ENCODE results near the gene ODAD3.
"Not testable (repeated sequence)": the region's sequence is repeated elsewhere in the genome, so short reads cannot be mapped to it uniquely, and the experiment has no call there.

Gene ODAD3

DNA sequence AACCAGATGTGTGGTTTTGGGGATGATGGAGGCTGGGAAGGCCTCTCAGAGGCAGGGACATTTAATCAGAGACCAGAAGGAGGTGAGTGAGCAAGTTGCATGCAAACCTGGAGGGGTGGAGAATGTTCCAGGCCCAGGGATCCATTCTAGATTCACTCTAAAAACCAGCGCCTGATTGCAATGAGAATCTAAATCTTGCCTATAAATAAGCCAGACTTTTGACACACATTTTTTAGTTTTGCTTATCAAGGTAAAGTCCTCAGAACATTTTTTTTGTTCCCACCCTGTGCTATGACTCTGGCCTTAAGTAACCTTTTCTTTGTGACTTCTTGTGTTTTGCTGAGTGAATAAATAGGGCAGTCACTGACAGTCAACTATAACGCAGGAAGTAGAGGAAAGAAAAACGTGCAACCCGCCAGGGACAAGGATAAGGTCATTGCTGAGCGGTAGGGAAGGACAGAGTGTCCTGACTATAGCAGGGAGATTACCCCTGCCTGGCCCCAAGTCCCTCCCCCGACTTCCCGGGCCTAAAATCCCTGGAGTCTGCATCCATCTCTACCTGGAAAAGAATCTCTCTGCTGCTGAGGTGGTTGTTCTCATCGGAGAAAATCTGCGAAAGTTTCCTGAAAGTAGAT lies 30.2 kb downstream of the ODAD3 start:
- no peak for DNase-seq (ENCODE audit: low read depth)

DNA sequence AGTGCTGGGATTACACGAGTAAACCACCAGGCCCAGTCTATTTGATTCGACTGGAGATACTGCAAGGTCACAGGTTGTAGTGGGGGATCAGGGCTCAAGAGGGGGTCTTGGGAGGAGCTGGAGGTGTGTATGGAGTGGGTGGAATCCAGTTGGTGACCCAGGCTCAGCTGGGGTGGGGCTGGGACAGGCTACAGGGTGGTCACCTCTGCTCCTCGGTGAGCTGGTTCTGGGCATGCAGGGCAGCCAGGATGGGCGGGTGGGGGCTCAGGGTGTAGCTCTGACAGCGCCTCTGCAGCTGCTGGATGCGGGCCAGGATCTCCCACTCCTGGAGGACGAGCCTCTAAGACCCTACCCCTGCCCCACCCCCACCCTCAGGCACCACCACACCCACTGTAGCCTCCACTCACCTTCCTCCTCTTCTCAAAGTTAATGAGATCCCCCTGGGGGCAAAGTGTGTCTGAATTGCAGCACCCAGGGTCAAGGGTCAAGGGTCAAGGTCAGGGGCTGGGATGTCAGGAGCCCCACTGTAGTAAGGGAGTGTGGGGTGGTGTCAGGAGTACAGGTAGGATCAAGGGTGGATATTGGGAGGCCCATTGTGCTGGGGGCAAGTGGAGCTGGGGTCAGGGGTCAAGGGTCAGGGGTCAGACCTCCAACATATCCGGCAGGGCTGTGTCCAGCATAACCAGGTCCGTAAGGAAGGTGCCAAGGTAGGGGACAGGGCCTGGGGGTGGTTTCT lies 32.9 kb downstream of the ODAD3 start:
- DNase-seq (ENCODE audit: low read depth), result no peak

DNA sequence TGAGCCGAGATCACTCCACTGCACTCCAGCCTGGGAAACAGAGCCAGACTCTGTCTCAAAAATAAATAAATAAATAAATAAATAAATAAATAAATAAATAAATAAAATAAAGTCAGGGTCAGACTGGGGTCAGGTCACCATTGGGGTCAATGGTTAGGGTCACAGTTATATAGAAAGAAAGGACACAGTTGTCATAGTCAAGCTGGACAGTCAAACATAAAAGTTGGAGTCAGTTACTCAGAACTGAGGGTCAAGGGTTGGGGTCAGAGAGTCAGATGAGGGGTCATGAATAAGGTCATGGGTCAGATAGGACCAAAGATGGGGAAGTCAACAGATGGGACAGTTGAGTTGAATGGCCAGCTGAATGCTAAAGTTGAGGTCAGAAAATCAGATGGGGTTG lies 34.1 kb downstream of the ODAD3 start:
- no peak for DNase-seq (ENCODE audit: low read depth)

GRCh38 chr19:11399667-11400066 lies 35.3 kb downstream of the ODAD3 start:
- no peak for DNase-seq (ENCODE audit: low read depth)

DNA sequence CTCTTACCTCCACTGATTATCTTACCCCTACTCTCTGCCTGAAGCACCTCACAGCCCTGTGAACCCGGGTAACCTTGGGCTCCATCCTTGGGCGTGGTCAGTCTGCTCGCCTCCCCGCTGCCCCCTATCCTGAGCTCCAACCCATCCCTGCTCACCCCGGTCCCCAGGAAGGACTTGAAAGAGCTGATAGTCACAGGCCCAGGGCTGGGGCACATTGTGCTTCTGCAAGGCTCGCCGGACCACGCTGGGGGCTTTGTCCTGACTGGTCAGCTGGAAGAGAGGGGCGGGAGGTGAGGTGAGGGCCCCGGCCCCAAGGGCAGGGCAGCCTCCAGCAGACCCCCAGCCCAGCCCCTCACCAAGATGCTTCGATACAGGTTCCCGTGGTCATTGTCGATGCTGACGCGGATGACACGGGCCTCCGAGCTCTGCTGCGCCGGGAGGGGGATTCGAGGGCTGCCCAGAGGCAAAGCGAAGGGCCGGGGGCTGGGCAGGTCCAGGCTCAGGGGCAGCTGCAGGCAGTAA lies 37.8 kb downstream of the ODAD3 start:
- DNase-seq (ENCODE audit: low read depth), result no peak

- DNase-seq (ENCODE audit: low read depth), result no peak
These were observed 43.8 kb downstream of the ODAD3 start for GRCh38 chr19:11390933-11391680.

DNA sequence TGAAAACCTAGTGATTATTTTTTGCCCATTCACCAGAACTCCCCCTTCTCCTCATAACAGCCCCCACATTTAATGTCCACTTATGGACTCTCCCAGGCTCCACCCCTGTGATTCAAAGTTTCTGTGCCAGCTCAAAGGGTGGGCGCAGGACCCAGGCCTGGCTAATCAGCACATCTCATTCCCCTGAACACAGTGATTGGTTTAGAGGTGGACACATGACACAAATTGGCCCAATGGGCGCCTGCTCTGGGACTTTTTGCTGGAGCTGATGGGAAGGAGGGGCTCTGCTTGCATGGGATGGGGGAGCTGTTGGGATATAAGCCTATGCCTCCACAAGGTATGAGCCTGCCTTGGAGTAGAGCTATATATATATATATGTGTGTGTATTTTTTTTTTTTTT lies 44.6 kb downstream of the ODAD3 start:
- DNase-seq (ENCODE audit: low read depth), result no peak

- DNase-seq (ENCODE audit: low read depth), result no peak
These were observed 47.5 kb downstream of the ODAD3 start for GRCh38 chr19:11387162-11388034.

GRCh38 chr19:11384778-11385129 lies 50.2 kb downstream of the ODAD3 start:
- DNase-seq (ENCODE audit: low read depth), result no peak

DNA sequence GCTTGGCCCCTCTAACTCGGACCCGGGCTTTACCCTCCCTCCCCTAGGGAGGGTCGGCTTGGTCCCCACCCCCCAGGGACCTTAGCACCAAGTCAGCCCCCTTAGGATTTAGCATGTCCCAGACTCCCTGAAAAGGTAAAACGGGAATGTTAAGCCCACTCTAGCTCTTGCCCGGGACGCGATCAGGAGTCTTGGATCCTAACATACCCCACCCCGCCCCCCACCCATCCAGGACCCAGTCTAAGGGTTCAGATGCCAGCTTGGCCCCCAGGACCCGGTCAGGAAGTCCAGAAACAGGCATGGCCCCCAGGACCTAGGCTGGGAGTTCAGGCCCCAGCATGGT lies 51.2 kb downstream of the ODAD3 start:
- DNase-seq (ENCODE audit: low read depth), result no peak

- no peak for DNase-seq (ENCODE audit: low read depth)
These were observed 51.8 kb downstream of the ODAD3 start for GRCh38 chr19:11382898-11383705.

GRCh38 chr19:11380653-11381537 lies 54.0 kb downstream of the ODAD3 start:
- peak; percentile 93 for DNase-seq (ENCODE audit: low read depth)

- DNase-seq (ENCODE audit: low read depth), result no peak
These were observed 55.0 kb downstream of the ODAD3 start for GRCh38 chr19:11379857-11380350.

DNA sequence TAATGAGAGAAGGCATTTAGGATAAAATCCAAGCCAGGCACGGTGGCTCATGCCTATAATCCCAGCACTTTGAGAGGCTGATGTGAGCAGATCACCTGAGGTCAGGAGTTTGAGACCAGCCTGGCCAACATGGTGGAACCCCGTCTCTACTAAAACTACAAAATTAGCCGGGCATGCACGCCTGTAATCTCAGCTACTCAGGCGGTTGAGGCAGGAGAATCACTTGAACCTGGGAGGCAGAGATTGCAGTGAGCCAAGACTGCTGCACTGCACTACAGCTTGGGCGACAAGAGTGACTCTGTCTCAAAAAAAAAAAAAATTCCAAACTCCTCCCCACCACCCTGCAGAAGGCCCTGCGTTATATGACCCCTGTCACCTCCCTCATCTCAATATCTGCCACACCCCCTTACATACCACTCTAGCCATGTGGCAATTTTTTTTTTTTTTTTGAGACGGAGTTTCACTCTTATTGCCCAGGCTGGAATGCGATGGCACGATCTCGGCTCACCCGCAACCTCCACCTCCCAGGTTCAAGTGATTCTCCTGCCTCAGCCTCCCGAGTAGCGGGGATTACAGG lies 55.6 kb downstream of the ODAD3 start:
- DNase-seq (ENCODE audit: low read depth), result not testable (repeated sequence)

DNA sequence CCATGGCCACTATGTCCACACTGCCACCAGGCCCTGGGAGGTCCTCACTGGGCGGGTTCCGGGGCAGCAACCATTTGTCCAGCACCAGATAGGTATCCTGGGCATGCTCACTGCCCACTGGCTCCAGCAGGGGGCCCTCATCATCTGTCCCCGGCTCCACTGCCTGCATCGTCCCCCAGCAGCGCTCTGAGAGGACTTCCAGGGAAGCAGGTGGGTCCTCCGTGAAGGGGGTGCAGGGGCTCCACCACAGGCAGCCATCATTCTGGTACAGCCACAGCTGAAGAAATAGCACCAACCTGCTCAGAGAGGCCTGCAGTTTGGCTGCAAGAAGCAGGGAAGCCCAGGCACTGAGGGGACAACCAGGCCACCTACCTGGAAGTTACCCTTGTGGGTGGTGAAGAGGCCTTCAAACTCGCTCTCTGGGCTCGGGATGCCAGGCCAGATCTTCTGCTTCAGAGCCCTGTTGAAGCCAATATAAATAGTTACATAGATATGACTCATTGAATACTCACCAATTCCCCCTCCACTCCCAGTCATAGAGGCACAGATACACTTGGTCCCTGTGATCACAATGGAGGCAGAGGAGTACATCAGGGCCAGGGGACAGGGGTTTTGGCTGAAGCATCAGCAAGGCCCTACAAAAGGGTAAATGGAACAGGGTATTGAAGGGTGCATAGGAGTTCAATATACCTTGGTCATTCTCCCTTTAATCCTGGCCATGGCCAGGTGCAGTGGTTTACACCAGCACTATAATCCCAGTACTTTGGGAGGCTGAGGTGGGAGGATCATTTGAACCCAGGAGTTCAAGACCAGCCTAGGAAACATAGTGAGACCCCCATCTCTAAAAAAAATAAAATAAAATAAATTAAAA lies 56.4 kb downstream of the ODAD3 start:
- no peak for DNase-seq (ENCODE audit: low read depth)

DNA sequence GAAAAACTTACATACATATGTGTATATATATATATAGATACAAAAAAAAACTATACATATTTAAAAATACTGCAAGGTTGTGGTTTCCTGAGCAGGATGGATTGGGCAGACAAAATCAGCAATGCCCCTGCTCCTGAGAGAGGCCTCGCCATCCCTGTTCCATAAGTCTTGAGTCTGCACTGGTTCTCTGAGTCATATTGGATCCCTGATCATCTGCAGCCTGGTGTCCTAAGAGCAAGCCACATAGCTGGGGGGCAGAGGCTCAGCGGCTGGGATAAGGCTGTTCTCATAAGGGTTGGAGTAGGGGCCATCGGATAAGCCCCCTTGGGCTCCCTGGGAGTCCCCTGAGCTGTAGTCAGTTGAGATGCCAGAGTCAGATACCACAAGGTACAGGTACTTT lies 57.2 kb downstream of the ODAD3 start:
- DNase-seq (ENCODE audit: low read depth), result no peak

DNA sequence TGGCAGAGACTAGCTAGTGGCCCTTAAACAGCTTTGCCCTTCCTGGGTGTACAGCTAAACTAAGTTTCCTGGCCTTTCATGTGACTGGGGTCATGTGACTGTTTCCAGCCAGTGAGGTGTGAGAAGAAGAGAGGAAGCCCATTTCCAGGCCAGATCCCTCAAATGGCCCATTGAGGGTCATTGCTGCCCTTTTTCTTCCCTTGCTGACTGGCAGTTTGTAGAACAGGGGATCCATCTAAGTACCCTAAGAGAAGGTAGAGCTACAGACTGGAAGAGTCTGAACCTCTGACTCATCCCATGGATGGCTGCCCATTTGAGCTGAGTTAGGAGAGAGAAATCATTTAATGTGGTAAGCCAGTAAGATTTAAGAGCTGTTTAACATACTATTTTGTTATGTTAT lies 57.7 kb downstream of the ODAD3 start:
- peak; percentile 81 for DNase-seq (ENCODE audit: low read depth)

GRCh38 chr19:11375143-11375948 lies 59.6 kb downstream of the ODAD3 start:
- DNase-seq (ENCODE audit: low read depth), result no peak
